GM19193 (cell line): Measurements from ENCODE around the gene INSIG2.

Source experiments
- POLR2A ChIP-seq: IDR thresholded peaks from 4 replicates; pipeline ENCODE4 v1.6.1; 2011; ENCODE audit not compliant: insufficient read depth, insufficient read length; ENCODE audit errors: extremely low read depth

The INSIG2 gene

GRCh38 chr2:118055512-118056164, 32.6 kb upstream of the INSIG2 start:
- no peak for TF ChIP-seq POLR2A

- TF ChIP-seq POLR2A = no peak
Observed at GRCh38 chr2:118056165-118056534, 32.1 kb upstream of the INSIG2 start.

GRCh38 chr2:118056801-118057200, 31.5 kb upstream of the INSIG2 start:
- TF ChIP-seq POLR2A = no peak

GRCh38 chr2:118058951-118059350, 29.3 kb upstream of the INSIG2 start:
- TF ChIP-seq POLR2A = no peak

- no peak for TF ChIP-seq POLR2A
Observed at GRCh38 chr2:118059919-118060478, 28.3 kb upstream of the INSIG2 start.

GRCh38 chr2:118061135-118061955, 26.9 kb upstream of the INSIG2 start:
- no peak for TF ChIP-seq POLR2A

- TF ChIP-seq POLR2A = no peak
Observed at GRCh38 chr2:118062048-118062447, 26.2 kb upstream of the INSIG2 start.

GRCh38 chr2:118062669-118063068, 25.6 kb upstream of the INSIG2 start:
- no peak for TF ChIP-seq POLR2A

- no peak for TF ChIP-seq POLR2A
Observed at GRCh38 chr2:118065015-118065706, 23.1 kb upstream of the INSIG2 start.

- TF ChIP-seq POLR2A = no peak
Observed at GRCh38 chr2:118065921-118066511, 22.3 kb upstream of the INSIG2 start.

GRCh38 chr2:118077636-118078247, 10.5 kb upstream of the INSIG2 start:
- no peak for TF ChIP-seq POLR2A

- TF ChIP-seq POLR2A = no peak
Observed at GRCh38 chr2:118078734-118079133, 9.5 kb upstream of the INSIG2 start.

- TF ChIP-seq POLR2A = no peak
Observed at GRCh38 chr2:118084491-118085089, 3.7 kb upstream of the INSIG2 start.

GRCh38 chr2:118085173-118086023, 2.9 kb upstream of the INSIG2 start:
- no peak for TF ChIP-seq POLR2A

GRCh38 chr2:118086024-118086633, 2.1 kb upstream of the INSIG2 start:
- TF ChIP-seq POLR2A = no peak
